HG03095 (cell line): Measurements from ENCODE around the gene SLAMF8.

Source experiments
- ATAC-seq: cut with Tn5 transposase; IDR thresholded peaks from one replicate; pipeline ENCODE4 v1.9.1; 2021; ENCODE audit warnings: moderate library complexity; ENCODE audit not compliant: unreplicated experiment

Gene SLAMF8

GRCh38 chr1:159868766-159869165 lies 42.1 kb downstream of the SLAMF8 start:
- ATAC-seq: no peak

- no peak for ATAC-seq
Measured at GRCh38 chr1:159869173-159869572, 42.5 kb downstream of the SLAMF8 start.

GRCh38 chr1:159869607-159870006 lies 42.9 kb downstream of the SLAMF8 start:
- ATAC-seq: no peak

- ATAC-seq: no peak
Measured at GRCh38 chr1:159870704-159871103, 44.0 kb downstream of the SLAMF8 start.

GRCh38 chr1:159872891-159873290 lies 46.2 kb downstream of the SLAMF8 start:
- no peak for ATAC-seq

GRCh38 chr1:159873530-159874143 lies 47.0 kb downstream of the SLAMF8 start:
- no peak for ATAC-seq

- no peak for ATAC-seq
Measured at GRCh38 chr1:159877695-159878444, 51.2 kb downstream of the SLAMF8 start.

- ATAC-seq: no peak
Measured at GRCh38 chr1:159879136-159879535, 52.5 kb downstream of the SLAMF8 start.

GRCh38 chr1:159879977-159880376 lies 53.3 kb downstream of the SLAMF8 start:
- ATAC-seq: no peak

GRCh38 chr1:159880430-159880829 lies 53.8 kb downstream of the SLAMF8 start:
- ATAC-seq: no peak

GRCh38 chr1:159881622-159882526 lies 55.2 kb downstream of the SLAMF8 start:
- ATAC-seq: no peak

GRCh38 chr1:159882527-159882862 lies 55.8 kb downstream of the SLAMF8 start:
- no peak for ATAC-seq

GRCh38 chr1:159883134-159883533 lies 56.5 kb downstream of the SLAMF8 start:
- ATAC-seq: no peak

- no peak for ATAC-seq
Measured at GRCh38 chr1:159884296-159884695, 57.6 kb downstream of the SLAMF8 start.
